ENCODE results near the gene MPDU1. TPM values are rescaled to one million over a fixed set of nuclear protein-coding genes. Genes with fewer than 3 reads are reported as not detected.
"Not testable (repeated sequence)": the region's sequence is repeated elsewhere in the genome, so short reads cannot be mapped to it uniquely, and the experiment has no call there.

Gene MPDU1
- total RNA-seq, 2 experiments from 2014 or later = 48.8 to 53.5 TPM

DNA sequence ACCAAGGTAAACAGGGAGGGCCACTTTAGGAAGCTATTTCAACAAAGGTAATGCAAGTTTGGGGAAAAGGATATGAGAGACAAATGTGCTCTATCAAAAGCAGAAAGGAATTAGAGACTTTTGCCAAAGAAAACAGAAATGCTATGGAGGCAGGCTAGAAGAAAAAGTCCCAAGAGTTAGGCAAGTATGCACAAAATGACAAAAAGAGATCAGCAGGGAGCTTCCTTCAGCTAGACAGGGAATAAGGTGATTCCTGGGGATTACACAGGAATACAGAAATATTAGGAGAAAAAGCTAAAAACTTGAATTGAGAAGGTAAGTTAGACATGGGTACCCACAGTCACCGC lies 28.6 kb downstream of the MPDU1 start:
- Mint-ChIP-seq H3K36me3 (ENCODE audit: low read depth) (peaks cover 2% of the 10 kb centered on the region), H3K4me3 (no peak overlapping the region), H3K9me3 (no peaks in the 10 kb centered on the region), H3K4me1 (ENCODE audit: low read depth) (peaks cover 36% of the 10 kb centered on the region), H3K27ac (no peak overlapping the region), H3K27me3 (ENCODE audit: low read depth) (no peaks in the 10 kb centered on the region)
- DNase-seq = no peak
- intact Hi-C loops (cut with micrococcal nuclease) = loop anchor here (10.0 kb wide), 1 partner anchor 543 kb away; the partner anchor contains the start of gene PER1
- CTCF ChIA-PET = interaction anchor here (1.1 to 1.2 kb wide), 2 partner anchors 23 to 76 kb away, joined by 3 to 7 read pairs; partner anchors contain the start of genes TP53 and WRAP53

DNA sequence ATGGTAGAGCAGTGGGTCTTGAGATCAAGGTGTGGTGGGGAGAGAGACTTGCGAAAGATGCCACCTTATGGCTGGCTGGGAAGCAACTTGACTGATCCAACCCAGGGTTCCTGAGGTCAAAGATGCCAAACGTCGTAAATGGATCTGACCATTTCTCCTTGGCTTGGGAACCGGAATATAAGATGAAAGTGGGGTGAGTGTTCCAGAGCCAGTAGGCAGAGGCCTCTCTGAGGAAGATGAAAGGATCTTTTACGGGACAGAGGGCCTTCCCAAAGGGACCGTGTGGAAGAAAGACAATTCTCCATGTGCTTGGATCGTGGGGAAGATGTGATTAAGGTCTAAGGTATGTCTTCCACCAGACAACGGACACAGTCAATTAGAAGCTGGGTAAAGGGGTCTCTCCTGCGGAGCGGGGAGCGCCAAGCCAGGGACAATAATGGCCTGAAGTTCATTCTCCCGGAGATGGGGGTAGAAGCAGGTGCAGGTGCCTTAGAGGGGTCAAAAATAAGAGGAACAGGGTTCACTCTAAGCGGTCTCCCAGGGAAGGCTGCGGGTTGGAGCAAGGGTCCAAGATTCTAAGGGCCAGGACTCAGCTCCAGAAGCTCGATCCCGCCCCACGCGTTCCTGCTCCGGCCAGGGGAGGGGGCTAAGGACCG lies 30.2 kb downstream of the MPDU1 start:
- intact Hi-C loops (cut with micrococcal nuclease) = loop anchor here (1.0 to 10.0 kb wide), 3 partner anchors 53 to 541 kb away; partner anchors contain the start of genes PER1 and SENP3
- H3K4me3 Mint-ChIP-seq = peak overlapping the region; percentile 74
- no peaks in the 10 kb centered on the region for H3K27me3 Mint-ChIP-seq (ENCODE audit: low read depth)
- DNase-seq = no peak
- peaks cover 36% of the 10 kb centered on the region for H3K4me1 Mint-ChIP-seq (ENCODE audit: low read depth)
- H3K27ac Mint-ChIP-seq = peak overlapping the region; percentile 75
- H3K9me3 Mint-ChIP-seq = no peaks in the 10 kb centered on the region
- peaks cover 2% of the 10 kb centered on the region for H3K36me3 Mint-ChIP-seq (ENCODE audit: low read depth)
- CTCF ChIA-PET = interaction anchor here (0.7 to 2.7 kb wide), 9 partner anchors 13 to 91 kb away, joined by 3 to 9 read pairs (median 7); partner anchors contain the start of genes MPDU1, SAT2, SHBG and SOX15

- H3K27ac Mint-ChIP-seq = peak within 1 kb of the TSS; percentile 84
- peaks cover 2% of the 10 kb centered on the region for H3K36me3 Mint-ChIP-seq (ENCODE audit: low read depth)
- H3K4me1 Mint-ChIP-seq (ENCODE audit: low read depth) = peaks cover 32% of the 10 kb centered on the region
- H3K27me3 Mint-ChIP-seq (ENCODE audit: low read depth) = no peaks in the 10 kb centered on the region
- H3K4me3 Mint-ChIP-seq = peak within 1 kb of the TSS; percentile 83
- no peaks in the 10 kb centered on the region for H3K9me3 Mint-ChIP-seq
- intact Hi-C loops (cut with micrococcal nuclease) = loop anchor here (1.0 to 10.0 kb wide), 15 partner anchors 13 to 540 kb away; partner anchors contain the start of genes ATP1B2, CD68, EIF5A and MPDU1
- CTCF ChIA-PET = interaction anchor here (0.6 to 2.7 kb wide), 10 partner anchors 13 to 259 kb away, joined by 3 to 9 read pairs (median 5); partner anchors contain the start of genes MPDU1, SAT2, SHBG and SOX15
- peak; percentile 100 for DNase-seq
Measured at GRCh38 chr17:7614425-7615264, 31.0 kb downstream of the MPDU1 start, which contains the start of gene FXR2. FXR2 (minus strand) TSS chr17:7614897; CDS start chr17:7614532, 365 bp downstream.

- Mint-ChIP-seq H3K4me1 (ENCODE audit: low read depth) (peaks cover 30% of the 10 kb centered on the region), H3K27me3 (ENCODE audit: low read depth) (no peaks in the 10 kb centered on the region), H3K9me3 (no peaks in the 10 kb centered on the region), H3K4me3 (peak overlapping the region; percentile 83), H3K36me3 (ENCODE audit: low read depth) (peaks cover 2% of the 10 kb centered on the region), H3K27ac (peak overlapping the region; percentile 84)
- intact Hi-C loops (cut with micrococcal nuclease) = loop anchor here (1.0 to 10.0 kb wide), 14 partner anchors 12 to 539 kb away; partner anchors contain the start of genes ATP1B2, CD68, EIF5A and MPDU1
- CTCF ChIA-PET = interaction anchor here (0.6 to 2.7 kb wide), 9 partner anchors 12 to 260 kb away, joined by 3 to 9 read pairs (median 7); partner anchors contain the start of genes MPDU1, SAT2, SOX15 and WRAP53
- no peak for DNase-seq
Measured at GRCh38 chr17:7615265-7615747, 31.7 kb downstream of the MPDU1 start.

DNA sequence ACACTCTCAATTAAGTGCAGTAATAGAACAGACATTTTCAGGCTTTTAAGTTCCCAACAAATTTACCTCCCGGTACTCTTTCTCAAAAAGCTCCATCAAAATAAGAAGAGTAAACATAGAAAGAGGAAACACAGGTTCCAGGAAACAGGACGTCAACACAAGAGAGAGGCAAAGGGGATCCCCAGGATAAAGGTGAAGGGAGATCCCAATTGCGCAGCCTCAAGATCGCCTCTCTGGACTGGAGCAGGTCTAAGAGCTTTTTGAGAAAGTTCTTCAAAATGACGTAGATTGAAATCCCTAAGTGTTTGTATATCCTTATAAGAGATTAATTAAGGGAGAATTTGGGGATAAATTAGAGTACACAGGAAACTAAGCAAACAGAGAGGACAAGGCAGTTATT lies 35.0 kb downstream of the MPDU1 start:
- H3K36me3 Mint-ChIP-seq (ENCODE audit: low read depth) = no peaks in the 10 kb centered on the region
- peaks cover 2% of the 10 kb centered on the region for H3K4me1 Mint-ChIP-seq (ENCODE audit: low read depth)
- H3K9me3 Mint-ChIP-seq = no peaks in the 10 kb centered on the region
- no peaks in the 10 kb centered on the region for H3K27me3 Mint-ChIP-seq (ENCODE audit: low read depth)
- no peak overlapping the region for H3K4me3 Mint-ChIP-seq
- DNase-seq = no peak
- no peak overlapping the region for H3K27ac Mint-ChIP-seq
- intact Hi-C loops (cut with micrococcal nuclease) = loop anchor here (5.0 to 10.0 kb wide), 2 partner anchors 224 to 536 kb away; partner anchors contain the start of gene PER1
- CTCF ChIA-PET = interaction anchor here (2.1 kb wide), 1 partner anchor 69 kb away, joined by 6 read pairs; the partner anchor contains the start of genes TP53 and WRAP53

- Mint-ChIP-seq H3K9me3 (no peaks in the 10 kb centered on the region), H3K36me3 (ENCODE audit: low read depth) (no peaks in the 10 kb centered on the region), H3K4me1 (ENCODE audit: low read depth) (no peaks in the 10 kb centered on the region), H3K27ac (no peak overlapping the region), H3K27me3 (ENCODE audit: low read depth) (no peaks in the 10 kb centered on the region), H3K4me3 (no peak overlapping the region)
- intact Hi-C loops (cut with micrococcal nuclease) = no loop called here
- CTCF ChIA-PET = interaction anchor here (0.7 to 1.5 kb wide), 3 partner anchors 10 to 322 kb away, joined by 3 to 4 read pairs (median 3); partner anchors contain the start of gene SHBG
- no peak for DNase-seq
Measured at GRCh38 chr17:7620835-7621234, 37.2 kb downstream of the MPDU1 start.

- H3K27me3 Mint-ChIP-seq (ENCODE audit: low read depth) = no peaks in the 10 kb centered on the region
- intact Hi-C loops (cut with micrococcal nuclease) = no loop called here
- H3K36me3 Mint-ChIP-seq (ENCODE audit: low read depth) = peaks cover 1% of the 10 kb centered on the region
- H3K4me1 Mint-ChIP-seq (ENCODE audit: low read depth) = peaks cover 7% of the 10 kb centered on the region
- H3K27ac Mint-ChIP-seq = no peak overlapping the region
- DNase-seq = no peak
- CTCF ChIA-PET = no interaction called here
- no peaks in the 10 kb centered on the region for H3K9me3 Mint-ChIP-seq
- no peak overlapping the region for H3K4me3 Mint-ChIP-seq
Measured at GRCh38 chr17:7623661-7624060, 40.0 kb downstream of the MPDU1 start.

GRCh38 chr17:7625749-7626148 lies 42.1 kb downstream of the MPDU1 start:
- DNase-seq; H3K4me1 Mint-ChIP-seq (ENCODE audit: low read depth); intact Hi-C loops (cut with micrococcal nuclease); H3K4me3 Mint-ChIP-seq; H3K36me3 Mint-ChIP-seq (ENCODE audit: low read depth); H3K27ac Mint-ChIP-seq; H3K9me3 Mint-ChIP-seq; H3K27me3 Mint-ChIP-seq (ENCODE audit: low read depth): not testable (repeated sequence)
- CTCF ChIA-PET = interaction anchor here (1.1 to 2.7 kb wide), 2 partner anchors 61 to 62 kb away, joined by 4 to 20 read pairs; partner anchors contain the start of gene TP53

DNA sequence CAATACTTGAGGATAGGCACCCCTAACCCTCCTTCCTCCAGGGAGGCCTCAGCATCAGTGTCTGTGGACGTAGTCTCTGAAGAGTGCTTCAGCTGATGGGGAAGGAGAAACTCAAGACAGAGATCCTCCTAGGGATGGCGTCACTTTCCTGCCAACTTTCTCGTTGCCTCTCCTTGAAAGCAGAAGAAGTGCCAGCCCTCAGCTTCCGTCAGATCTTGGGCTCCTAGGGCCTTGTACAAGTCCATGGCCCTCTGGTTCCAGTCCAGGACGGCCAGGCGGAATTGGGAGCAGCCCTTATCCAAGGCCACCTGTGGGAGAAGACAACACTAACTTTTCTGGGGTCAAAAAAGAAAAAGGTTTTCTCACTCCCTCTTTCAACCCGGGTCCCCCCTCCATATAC lies 42.7 kb downstream of the MPDU1 start:
- CTCF ChIA-PET = interaction anchor here (1.3 to 2.7 kb wide), 4 partner anchors 12 to 60 kb away, joined by 4 to 20 read pairs (median 8); partner anchors contain the start of genes FXR2, SOX15 and TP53
- peak overlapping the region; percentile 88 for H3K4me3 Mint-ChIP-seq
- intact Hi-C loops (cut with micrococcal nuclease) = no loop called here
- no peak overlapping the region for H3K27ac Mint-ChIP-seq
- H3K9me3 Mint-ChIP-seq = no peaks in the 10 kb centered on the region
- H3K4me1 Mint-ChIP-seq (ENCODE audit: low read depth) = peaks cover 7% of the 10 kb centered on the region
- no peak for DNase-seq
- H3K27me3 Mint-ChIP-seq (ENCODE audit: low read depth) = no peaks in the 10 kb centered on the region
- peaks cover 1% of the 10 kb centered on the region for H3K36me3 Mint-ChIP-seq (ENCODE audit: low read depth)

DNA sequence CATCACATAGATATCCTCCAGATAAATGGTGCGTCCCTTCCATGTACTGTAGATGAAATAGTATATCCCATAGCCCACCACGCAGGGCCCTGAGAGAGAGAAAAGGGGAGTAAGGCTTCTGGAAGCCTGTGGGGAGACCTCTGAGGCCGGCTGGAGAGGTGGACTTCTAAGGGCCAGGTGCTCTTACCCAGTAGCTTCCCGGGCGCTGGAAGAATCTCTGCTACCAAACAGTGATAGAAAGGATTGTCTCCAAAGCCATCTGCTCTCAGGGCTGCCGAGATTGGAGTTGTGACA lies 43.3 kb downstream of the MPDU1 start:
- peak overlapping the region; percentile 88 for H3K4me3 Mint-ChIP-seq
- peaks cover 1% of the 10 kb centered on the region for H3K36me3 Mint-ChIP-seq (ENCODE audit: low read depth)
- H3K9me3 Mint-ChIP-seq = no peaks in the 10 kb centered on the region
- H3K27ac Mint-ChIP-seq = no peak overlapping the region
- DNase-seq = no peak
- CTCF ChIA-PET = interaction anchor here (1.3 to 2.7 kb wide), 4 partner anchors 13 to 60 kb away, joined by 4 to 20 read pairs (median 8); partner anchors contain the start of genes FXR2, SOX15 and TP53
- H3K4me1 Mint-ChIP-seq (ENCODE audit: low read depth) = peaks cover 7% of the 10 kb centered on the region
- no peaks in the 10 kb centered on the region for H3K27me3 Mint-ChIP-seq (ENCODE audit: low read depth)
- intact Hi-C loops (cut with micrococcal nuclease) = loop anchor here (1.0 kb wide), 1 partner anchor 12 kb away; no protein-coding TSS in a partner anchor

DNA sequence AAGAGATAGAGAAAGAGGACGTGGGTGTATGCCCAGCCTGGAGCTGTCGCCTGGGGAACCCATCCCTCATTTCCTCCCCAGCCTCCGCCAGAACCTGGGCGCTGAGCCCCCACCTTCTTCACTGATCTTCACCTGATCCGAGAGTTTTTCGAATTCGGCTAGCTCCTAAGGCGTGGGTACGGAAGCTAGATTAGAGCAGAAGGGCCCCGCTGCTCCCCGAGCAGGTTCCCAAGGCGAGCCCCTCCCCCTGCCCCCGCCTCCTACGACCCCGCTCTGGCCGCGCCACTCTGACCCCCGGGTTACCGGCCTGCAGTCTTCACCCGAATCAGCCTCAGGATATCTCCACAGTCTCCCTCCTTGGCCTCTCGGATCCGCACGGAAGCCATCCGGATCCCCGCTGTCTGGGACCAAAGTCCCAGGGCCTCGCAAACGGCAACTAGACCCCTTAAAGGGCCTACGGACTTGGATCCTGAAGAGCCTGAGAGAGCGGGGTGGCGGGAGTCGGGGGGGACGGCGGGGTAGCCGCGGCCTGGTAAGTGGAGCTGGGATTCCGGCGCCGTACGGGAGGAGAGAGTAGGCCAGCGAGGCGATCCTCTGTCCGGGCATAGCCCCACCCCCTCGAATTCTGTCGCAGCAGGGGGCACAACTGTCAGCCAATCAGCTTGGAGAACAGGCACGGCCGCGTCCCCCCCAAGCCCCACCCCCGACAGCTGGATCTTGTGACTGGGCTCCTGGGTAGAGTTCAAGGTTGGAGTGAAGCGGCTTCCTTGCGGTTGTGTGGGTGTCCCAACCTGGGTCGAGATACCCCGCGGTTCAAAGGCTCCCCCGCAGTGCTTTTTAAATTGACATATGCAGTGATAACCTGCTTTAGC lies 43.8 kb downstream of the MPDU1 start, which contains the start of gene SAT2:
SAT2 (minus strand) TSS at position 572 of the 872 bp plus-strand sequence; CDS start at position 386, 186 bp downstream.
- peak within 1 kb of the TSS; percentile 88 for H3K4me3 Mint-ChIP-seq
- DNase-seq = peak; percentile 86
- peaks cover 7% of the 10 kb centered on the region for H3K4me1 Mint-ChIP-seq (ENCODE audit: low read depth)
- H3K27ac Mint-ChIP-seq = peak within 1 kb of the TSS; percentile 30
- intact Hi-C loops (cut with micrococcal nuclease) = loop anchor here (1.0 kb wide), 1 partner anchor 12 kb away; no protein-coding TSS in a partner anchor
- no peaks in the 10 kb centered on the region for H3K9me3 Mint-ChIP-seq
- no peaks in the 10 kb centered on the region for H3K27me3 Mint-ChIP-seq (ENCODE audit: low read depth)
- peaks cover 1% of the 10 kb centered on the region for H3K36me3 Mint-ChIP-seq (ENCODE audit: low read depth)
- CTCF ChIA-PET = interaction anchor here (1.0 to 2.7 kb wide), 6 partner anchors 13 to 59 kb away, joined by 3 to 20 read pairs (median 5); partner anchors contain the start of genes FXR2, SOX15 and TP53

All from activated naive CD4-positive, alpha-beta T cell treated with anti-CD3 and anti-CD28 coated beads for 36 hours (primary cell).